Skeletal muscle cell (primary cell): Measurements from ENCODE around the gene HPCAL1.

ENCODE experiments used
- DNase-seq: peaks from one replicate; pipeline ENCODE4 v3.0.0-alpha.2; 2010; ENCODE audit warnings: low read depth
- H3K4me3 ChIP-seq: 2 replicates; pipeline ENCODE4 v1.5.1; 2011; ENCODE audit warnings: low read depth, mild to moderate bottlenecking, control low read depth, low read length, moderate library complexity

Gene HPCAL1

DNA sequence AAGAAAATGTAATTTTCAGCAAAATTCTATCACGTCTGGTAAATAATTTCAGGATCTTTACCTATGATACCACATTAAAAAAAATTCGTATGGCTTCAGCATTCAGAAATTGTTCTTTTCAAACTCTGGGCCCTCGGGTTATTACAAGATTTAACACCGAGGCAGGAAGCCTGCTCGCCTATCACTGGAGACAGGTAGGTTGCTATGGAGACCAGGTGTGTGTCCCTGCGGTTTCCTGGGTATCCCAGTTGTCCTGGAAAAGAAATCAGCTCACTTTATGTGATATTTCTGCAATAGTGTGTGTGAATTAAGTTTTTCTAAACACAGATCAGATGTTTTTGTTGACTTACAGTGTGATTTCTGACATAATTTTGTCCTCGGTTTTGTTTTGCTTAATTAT is 14.2 kb downstream of the HPCAL1 start:
- no peak for DNase-seq
- H3K4me3 ChIP-seq = no peak overlapping the region

DNA sequence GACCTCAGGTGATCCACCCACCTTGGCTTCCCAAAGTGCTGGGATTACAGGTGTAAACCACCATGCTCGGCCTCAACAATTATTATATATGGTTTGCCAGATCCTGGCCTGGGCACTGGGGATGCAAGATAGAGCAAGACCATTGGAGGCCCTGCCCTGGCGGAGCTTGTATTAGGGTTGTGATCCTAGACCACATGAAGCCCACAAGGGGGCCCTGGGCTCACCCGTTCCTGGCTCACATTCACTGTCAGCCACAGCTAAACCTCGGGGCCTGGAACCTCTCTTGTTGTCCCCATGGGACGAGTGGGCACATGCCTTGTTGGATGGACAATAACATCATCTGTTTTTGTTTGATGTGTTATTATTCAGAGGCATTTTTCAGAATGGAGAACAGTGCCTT is 14.9 kb downstream of the HPCAL1 start:
- DNase-seq = no peak
- no peak overlapping the region for H3K4me3 ChIP-seq

DNA sequence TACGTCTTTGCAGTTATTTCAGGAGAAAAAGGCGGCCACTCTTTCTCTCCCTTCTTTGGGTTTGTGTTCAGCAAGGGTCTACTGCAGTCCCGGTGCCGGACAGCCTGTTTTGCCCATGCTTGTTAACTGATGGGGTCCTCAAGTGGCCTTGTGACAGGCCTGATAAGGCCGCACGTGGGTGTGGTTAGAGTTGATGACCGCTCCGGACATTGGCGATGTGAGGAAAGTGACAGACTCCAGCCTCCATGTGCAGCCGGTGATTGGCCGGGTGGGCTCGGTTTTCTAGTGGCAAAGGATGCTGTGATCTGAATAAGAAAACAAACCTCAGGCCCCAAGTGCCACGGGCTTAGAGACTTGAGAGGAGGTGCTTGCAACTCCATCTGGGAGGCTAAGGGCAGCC is 15.6 kb downstream of the HPCAL1 start:
- H3K4me3 ChIP-seq = no peak overlapping the region
- DNase-seq = no peak

DNA sequence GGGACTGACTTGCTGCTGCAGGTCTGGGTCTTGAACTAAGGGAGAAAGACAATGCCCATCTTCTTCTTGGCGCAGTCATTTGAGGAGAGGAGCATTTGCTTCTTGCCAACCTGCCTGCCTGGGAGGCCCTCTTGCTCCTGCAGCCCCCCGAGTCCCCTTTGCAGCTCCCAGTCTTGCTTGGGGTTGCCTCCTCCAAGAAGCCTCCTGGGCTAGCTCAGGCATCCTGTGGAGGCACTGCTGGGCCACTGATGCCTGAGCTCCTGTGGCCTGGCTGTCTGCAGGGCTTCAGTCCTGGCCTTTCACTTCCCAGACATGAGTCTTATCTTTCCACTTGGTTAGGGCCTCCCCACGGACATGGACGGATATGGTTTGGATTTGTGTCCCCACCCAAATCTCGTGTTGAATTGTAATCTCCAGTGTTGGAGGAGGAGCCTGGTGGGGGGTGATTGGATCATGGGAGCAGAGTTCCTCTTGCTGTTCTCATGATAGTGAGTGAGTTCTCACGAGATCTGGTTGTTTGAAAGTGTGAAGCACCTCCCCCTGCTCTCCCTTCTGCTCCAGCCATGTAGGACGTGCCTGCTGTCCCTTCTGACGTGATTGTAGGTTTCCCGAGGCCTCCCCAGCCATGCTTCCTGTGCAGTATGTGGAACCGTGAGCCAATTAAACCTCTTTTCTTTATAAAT is 17.3 kb downstream of the HPCAL1 start:
- no peak overlapping the region for H3K4me3 ChIP-seq
- DNase-seq = no peak

DNA sequence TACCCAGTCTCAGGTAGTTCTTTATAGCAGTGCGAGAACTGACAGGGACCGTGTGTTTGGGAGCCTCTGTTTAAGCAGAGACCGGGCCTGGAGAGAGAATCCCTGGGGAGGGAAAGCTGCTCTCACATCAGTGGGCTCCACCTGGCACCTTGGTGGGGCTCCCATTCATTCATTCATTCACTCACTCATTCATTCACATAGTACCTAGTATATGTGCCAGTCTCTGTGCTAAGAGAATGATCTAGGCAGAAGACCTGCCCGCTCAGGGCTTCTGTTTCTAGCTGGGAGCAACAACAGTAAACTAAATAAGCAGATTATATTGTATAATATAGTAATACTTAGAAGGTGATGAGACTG is 17.8 kb downstream of the HPCAL1 start:
- no peak overlapping the region for H3K4me3 ChIP-seq
- DNase-seq = no peak

DNA sequence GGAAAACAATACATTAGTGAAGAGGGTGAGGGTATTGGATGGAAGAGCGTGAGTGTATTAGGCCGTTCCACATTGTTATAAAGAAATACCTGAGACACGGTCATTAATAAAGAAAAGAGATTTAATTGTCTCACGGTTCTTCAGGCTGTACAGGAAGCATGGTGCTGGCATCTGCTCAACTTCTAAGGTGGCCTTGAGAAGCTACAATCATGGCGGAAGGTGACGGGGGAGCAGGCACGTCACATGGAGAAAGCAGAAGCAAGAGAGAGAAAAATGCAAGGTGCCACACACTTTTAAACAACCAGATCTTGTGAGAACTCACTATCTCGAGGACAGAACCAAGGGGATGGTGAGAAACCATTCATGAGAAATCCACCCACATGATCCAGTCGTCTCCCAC is 18.2 kb downstream of the HPCAL1 start:
- DNase-seq = no peak
- H3K4me3 ChIP-seq = no peak overlapping the region

DNA sequence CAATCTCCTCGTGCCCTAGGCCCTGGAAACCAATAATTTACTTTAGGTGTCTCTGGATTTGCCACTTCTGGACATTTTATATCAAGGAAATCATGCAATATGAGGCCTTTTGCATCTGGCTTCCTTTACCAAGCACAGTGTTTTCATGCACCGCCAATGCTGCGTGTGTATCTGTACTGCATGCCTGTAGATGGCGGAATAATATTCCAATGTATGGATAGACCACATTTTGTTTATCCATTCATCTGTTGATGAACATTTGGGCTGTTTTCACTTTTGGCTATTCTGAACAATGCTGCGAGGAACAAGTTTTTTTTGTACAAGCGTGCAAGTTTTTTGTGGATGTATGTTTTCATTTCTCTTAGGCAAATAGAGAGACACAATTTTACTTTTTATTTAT is 18.9 kb downstream of the HPCAL1 start:
- no peak for DNase-seq
- H3K4me3 ChIP-seq = no peak overlapping the region

DNA sequence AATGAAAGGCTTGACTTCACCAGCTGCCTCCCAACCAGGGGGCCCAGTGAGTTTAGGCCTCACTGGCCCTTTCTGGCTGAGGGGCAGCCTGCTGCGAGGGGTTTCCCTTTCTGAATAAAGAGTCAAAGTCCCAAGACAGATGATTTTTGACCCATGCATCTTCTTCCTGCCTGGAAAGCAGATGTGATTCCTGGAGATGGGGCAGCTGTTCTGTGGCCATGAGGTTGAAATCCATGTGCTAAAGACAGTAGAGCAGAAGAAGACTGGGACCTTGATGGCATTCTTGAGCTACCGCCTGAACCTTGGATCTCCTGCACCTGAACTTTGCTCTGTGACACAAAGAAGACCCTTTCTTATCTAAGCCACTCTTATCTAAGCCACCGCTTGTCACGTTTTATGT is 19.8 kb downstream of the HPCAL1 start:
- H3K4me3 ChIP-seq = no peak overlapping the region
- DNase-seq = no peak

DNA sequence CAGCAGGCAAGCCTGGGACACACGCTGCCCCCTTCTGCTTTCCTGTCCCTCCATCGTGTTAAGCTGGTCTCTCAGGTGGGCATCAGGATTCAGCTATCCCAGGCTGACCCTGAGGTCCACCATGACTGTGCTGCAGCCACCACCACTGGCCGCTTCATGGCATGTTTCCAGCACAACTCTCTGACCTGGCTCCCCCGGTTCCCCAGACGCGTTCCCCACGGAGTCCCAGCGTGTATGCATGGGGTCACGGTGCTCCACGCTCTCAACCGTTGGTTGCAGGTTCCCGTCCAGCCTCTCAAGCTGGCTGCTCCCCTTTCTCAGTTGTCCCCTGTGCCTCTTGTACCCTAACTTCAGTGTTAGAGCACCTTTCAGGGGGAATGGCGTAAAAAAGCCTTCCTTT is 20.3 kb downstream of the HPCAL1 start:
- no peak for DNase-seq
- no peak overlapping the region for H3K4me3 ChIP-seq

DNA sequence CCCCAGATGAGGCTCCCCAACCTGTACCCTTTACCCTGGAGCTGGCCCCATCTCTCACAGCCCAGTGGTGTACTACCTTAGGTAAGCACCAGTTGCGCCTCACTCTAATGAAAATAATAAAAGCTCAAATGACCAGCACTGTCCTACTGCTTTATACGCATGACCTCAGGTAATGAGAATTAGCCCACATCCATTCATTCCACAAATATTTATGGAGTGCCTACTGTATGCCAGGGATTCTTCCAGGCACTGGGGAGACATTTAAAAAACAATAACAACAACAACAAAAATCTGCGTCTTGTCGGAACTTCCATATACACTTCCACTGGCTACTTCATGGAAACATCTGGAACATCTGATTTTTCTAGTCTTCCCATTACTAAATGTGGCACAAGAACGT is 20.8 kb downstream of the HPCAL1 start:
- no peak overlapping the region for H3K4me3 ChIP-seq
- no peak for DNase-seq

DNA sequence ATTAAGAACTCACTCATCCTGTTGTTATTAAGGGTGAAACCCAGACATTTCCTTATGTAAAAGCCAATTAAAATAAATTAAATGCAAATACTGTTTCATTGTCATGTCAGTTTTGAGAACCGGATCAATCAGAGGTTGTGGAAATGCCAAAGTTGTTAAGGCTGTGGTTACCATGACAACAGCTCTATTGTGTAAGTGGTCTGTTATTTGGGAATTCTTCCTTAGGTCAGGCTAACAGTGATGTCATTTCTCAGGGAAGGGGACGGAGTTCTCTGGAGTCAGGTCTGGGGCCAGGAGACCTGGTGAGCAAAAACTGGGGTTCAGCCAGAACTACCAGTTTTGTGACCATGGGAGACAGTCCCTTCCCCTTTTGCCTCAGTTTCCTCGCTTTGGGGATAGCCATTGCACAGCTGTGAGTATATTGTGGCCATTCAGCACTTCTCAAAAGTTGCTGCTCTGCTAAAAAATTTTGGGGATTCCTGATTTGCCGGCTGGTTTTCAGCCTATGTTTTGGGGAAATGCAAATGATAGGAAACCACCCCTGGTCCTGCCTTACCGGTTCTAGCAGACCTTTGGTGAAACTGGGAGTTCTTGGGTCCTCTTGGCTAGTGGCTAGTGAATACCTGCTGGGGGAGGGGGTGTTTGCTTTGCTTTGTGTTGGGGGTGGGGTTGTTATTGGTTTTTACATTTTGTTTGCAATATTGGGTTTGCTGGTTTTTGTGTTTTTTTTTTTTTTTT is 21.6 kb downstream of the HPCAL1 start:
- peak; percentile 29 for DNase-seq
- no peak overlapping the region for H3K4me3 ChIP-seq

DNA sequence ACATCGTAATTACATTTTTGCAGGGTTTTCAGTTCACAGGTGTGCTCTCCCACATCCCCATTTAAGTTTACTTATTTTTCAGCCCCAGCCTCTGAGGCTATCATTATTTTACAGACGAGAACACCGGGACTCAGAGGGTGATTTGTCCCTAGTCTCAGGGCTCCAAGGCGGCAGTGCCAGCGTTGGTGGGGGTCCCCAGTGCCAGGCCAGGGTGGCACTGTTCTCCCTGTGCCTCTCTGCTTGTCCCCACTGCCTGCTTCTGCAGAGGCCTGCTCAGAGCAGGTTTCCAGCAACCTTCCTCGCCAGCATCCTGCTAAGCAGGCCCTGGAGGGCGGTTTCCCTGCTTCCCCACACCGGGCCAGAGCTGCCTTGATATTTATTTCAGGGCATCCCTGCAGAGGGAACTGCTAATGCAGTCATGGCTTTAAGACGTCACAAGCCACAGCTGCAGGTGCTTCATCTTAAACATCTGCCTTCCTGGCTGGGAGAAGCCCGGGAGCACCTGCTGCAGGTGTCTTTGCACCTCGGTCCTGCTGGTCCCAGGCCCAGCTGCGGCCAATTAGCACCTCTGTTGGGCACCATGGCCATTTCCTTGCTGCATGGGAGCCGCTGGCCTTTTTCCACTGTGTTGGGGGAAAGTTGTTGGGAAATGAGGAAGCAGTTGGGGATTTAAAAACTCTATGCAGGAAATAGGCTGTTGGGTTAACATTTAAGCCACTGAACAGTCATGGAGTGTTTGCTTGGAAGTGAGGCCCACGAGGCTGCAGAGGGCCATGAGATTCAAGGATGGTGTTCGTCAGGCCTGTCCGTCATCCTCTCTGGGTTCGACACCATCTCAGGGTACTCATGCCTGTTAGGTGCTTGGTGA is 22.8 kb downstream of the HPCAL1 start:
- no peak overlapping the region for H3K4me3 ChIP-seq
- no peak for DNase-seq

DNA sequence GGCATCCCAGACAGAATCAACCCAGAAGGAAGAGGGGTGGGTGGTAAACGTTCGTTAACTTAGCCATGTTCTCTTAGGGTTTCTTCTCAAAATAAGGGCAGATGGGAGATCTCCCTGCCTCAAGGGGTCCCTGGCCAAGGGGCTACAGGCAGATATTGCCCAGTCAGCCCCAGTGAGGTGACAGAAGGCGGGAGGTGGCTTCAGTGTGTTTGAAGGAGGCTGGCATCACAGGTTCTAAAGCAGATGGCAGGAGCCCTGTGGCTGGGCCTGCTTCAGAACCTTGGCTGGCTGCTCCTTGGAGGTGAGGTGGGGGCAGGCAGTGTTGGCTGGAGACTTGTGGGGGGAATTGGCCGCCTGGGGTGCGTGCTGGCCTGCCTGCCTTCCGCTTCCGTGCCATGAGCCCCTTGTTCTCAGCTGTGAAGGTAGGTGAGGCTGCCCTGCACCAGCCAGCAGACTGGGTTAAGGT is 23.5 kb downstream of the HPCAL1 start:
- DNase-seq = no peak
- no peak overlapping the region for H3K4me3 ChIP-seq

DNA sequence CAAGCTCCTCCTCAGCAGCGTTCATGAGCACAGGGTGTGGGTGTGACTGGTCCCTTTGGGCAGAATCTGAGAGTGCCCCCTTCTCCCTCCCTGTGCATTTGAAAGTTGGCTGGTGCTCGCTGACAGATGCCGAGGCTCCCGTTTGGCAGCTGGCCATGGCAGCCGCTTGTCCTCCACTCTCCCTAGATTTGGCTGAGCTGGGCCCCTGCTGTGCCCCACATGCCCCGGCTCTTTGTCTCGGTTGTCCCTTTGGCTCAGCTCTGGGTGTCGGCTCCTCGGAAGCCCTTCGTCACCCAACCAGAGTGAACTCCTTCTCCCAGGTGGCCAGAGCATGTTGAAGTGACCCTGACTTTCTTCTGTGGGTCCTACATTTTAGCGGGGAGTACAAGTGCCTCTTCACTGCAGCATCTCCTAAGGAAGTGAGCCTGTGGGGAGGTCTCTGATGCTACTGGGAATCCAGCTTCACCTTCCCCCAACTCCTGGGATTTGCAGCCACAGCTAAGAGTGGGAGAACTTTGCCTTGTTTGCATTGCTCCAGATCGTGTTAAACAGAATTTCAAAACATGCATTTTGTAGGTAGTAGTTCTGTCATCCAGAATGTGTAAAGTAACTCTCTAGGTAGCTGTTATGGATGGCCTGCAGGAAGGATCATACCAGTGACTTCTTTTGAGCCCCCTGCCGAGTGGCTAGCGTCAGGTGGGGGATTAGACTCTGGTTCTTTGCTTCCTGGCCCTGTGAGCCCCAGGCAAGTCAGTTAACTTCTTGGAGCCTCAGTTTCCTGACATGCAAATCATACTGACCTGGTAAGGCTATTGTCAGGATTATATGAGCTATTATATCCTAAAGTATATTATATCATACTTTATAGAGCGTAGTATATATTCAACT is 24.2 kb downstream of the HPCAL1 start:
- no peak for DNase-seq

DNA sequence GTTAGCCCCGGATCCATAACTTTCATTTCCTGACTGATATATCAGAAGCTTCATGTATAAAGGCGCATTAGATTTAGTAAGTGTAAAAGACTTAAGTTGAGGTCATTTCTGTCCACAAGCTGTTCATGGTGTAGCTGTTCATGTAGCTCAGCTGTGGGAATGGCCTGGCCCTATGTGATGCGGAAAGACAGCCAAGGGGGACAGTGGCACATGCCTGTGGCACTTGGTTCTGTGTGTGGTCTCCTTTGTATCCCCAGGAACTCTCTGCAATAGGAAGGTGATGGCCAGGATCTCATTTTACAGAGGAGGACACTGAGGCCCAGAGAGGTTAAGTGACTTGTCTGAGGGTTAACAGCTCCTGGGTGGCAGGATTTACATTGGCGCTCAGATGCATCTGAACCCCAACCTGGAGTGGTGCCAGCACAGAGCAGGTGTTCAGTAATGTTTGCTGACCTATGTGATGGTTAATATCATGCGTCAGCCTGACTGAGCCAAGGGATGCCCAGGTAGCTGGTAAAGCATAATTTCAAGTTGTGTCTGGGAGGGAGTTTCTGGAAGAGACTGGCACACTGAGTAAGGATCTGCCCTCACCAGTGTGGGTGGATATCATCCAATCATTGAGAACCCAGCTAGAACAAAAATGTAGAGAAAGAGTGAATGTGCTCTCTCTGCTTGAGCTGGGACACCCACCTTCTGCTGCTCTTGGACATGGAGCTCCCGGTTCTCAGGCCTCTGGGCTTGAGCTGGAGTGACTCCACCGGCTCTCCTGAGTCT is 25.4 kb downstream of the HPCAL1 start:
- no peak overlapping the region for H3K4me3 ChIP-seq
- DNase-seq = no peak

More for the DNA sequence above, 24.2 kb downstream of the HPCAL1 start:
- H3K4me3 ChIP-seq = no peak overlapping the region

DNA sequence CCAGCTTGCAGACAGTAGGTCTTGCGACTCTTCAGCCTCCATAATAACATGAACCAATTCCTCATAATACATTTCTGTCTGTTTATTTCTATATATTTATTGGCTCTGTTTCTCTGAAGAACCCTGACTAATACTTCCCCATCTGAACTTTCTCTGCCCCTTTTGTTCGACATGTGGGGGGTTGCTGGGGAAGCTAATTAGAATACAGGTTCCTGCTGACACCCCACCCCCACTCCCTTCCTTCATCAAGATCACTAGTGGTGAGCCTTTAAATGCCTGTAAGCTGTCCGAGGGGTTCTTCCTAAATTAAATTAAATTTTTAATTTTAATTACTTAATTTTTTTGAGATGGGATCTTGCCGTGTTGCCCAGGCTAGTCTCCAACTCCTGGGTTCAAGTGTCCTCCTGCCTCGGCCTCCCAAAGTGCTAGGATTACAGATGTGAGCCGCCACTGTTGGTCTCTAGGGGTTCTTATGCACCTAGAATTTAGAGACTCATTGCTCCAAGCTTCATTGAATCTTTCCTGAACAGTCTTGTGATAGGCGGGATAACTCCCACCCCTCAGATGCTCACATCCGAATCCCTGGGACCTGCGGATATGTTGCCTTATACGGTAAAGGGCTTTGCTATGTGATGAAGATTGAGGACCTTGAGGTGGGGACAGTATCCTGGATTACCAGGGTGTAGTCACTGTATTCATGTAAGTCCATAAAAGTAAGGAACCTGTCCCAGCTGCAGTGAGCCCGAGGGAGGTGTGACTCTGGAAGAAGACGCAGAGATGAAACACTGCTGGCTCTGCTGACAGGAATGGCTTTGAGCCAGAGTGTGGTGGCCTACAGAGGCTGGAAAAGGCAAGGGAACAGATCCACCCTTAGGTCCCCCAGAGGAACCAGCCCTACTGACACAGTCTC is 26.2 kb downstream of the HPCAL1 start:
- no peak for DNase-seq
- H3K4me3 ChIP-seq = no peak overlapping the region

DNA sequence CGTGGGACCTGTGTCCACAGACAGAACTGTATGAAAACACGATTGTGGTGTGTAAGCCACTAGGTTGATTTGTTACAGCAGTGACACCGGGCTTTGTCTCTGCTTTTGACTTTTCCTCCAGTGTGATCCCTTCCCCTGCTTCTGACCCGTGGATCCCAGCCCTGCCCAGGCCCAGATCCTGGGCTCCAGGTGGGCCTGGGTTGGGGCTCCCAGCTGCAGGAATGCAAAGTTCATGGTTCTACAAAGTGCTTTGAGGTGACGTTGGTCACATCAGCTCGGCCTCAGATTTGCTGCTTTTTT is 26.8 kb downstream of the HPCAL1 start:
- H3K4me3 ChIP-seq = no peak overlapping the region
- no peak for DNase-seq
